Colon (tissue), 2 donors: ENCODE data around the gene GNG13.
"Not testable (repeated sequence)": the region's sequence is repeated elsewhere in the genome, so short reads cannot be mapped to it uniquely, and the experiment has no call there.

Experiments used
- FAIRE-seq: peaks from 2 replicates; lab custom pipeline; 2012; peaks lifted over from hg19 to GRCh38; lab: Jason Lieb, UNC
- donor health status: control.
- donor health status: control.

The GNG13 gene

DNA sequence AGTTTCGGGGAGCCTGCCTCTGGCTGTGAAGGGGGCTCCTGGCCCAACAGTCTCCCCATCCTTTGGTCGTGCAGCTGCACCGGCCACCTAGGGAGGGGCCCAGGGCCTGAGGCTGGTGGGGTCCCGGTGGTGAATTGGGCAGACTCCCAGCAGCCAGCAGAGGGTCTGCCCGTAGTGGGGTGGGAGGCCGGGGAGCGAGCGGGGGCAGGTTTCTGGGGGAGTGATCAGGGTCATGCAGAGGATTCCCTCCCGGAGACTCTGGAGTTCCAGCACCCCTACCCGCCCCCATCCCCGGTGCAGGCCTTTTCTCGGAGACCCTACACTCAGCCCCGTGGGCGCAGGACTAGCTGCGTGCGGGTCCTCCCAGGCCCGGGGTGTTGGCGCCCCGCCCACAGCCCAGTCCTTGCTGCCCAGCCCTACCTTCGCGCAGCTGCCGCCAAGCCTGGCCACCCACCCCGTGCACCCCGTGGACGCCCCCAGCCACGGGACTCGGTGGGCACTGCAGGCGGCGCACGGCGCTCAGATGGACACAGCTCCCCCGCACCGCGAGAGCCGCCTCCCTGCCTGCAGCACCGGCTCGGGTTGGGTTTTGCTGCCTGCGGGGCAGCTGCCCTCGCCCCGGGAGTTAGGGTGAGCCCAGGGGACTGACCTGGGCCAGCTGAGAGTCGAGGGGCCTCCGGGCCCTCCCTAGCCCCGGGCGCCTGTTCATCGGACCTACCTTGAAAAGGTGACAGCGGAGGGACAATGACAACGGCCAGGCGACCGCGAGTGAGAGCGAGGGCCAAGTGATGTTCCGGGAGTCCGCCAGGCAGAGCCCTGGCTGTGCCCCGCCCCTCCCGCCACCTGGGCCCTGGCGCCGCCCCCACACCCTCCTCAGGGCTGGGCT, at the start of gene GNG13:
Gene GNG13 (minus strand): TSS at position 787 of the 886 bp plus-strand sequence. CDS start 1,657 bp downstream, outside the sequence.
- FAIRE-seq: no peak

- no peak for FAIRE-seq
Observed at GRCh38 chr16:848510-849253, 48.1 kb upstream of the GNG13 start.

GRCh38 chr16:847681-848445, 47.3 kb upstream of the GNG13 start:
- FAIRE-seq: no peak

DNA sequence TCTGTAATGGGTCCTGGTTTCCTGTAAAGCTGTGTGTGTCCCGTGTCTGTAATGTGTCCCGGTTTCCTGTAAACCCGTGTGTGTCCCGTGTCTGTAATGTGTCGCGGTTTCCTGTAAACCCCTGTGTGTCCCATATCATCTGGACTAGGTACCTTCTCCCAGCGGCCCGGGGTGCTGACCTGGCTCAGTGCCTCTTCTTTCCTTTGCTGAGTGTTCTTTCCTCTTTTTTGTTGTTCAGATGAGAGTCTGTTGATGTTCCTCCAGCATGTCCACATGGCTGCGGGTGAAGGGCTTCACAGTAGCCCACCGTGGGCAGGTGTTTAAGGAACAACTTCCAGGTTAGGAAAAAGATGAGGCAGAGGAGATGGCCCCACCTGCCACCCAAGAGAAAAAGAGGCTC, 46.6 kb upstream of the GNG13 start:
- FAIRE-seq: no peak

GRCh38 chr16:845351-845745, 44.8 kb upstream of the GNG13 start:
- no peak for FAIRE-seq

DNA sequence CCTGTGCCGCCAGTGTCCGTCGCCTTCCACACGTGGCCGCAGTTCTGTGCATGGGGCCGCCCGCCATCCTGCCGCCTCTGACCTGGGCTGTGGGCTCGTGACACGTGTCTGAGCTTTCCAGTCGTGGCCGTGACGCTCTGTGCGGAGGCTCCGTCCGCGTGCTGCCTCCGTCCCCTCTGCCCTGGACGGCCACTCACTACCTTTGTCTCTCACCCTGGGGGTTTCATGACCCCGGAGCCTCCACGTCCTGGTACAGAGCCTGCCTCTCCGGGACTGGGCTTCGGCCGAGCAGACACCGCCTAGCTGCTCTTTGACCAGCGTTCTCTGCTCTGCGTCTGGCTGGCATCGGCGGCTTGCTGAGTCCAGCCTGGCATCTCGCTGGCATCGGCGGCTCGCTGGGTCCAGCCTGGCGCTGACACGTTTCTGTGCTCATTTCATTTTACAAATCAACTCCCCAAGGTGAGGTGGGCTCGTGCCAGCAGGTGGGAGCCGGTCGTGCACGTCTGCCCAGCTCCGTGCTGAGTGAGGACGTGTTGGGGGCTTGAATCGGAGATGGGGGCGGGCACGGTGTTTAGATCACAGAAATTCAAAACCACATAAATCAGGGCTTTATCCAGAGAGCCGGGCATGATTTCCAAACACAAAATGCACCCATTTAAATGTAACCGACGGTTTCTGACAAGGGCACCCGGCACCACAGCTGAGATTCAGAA, 44.3 kb upstream of the GNG13 start:
- FAIRE-seq: no peak

- FAIRE-seq: no peak
Observed at GRCh38 chr16:843771-844170, 43.2 kb upstream of the GNG13 start.

DNA sequence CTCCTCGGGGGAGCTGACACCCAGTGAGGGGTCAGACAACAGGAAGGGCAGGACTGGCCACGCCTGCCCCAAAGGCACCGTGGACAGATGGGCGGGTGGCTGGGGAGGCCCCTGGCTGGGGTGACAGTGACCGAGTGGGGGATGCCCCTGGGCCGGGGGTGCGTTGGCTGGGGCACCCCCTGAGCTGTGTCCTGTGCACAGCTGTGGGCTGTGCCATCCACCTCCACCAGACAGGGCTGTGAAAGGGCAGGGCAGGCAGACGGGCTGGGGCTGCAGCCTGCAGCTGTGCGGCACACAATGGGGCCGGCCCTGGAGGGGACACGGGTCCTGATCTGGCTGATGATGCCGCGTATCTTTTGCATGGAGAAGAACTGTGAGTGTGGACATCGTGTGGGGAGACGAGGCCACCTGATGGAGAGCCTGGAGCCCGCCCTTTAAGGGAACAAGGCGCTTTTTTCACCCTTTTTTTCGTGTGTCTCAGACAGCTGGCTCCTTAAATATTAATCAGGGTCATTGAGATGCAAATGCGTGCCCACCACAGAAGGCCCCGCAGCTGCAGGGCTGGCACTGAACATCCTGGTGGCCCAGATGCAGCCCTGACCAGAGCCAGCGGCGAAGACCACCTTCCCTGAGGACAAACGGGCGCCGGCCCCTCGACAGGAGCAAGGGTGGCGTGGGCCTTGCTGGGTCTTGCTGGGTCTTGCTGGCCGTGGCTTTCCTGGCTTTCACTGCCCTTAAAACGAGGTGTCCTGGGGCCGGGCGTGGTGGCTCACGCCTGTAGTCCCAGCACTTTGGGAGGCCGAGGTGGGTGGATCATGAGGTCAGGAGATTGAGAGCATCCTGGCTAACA, 42.4 kb upstream of the GNG13 start:
- FAIRE-seq: no peak

- no peak for FAIRE-seq
Observed at GRCh38 chr16:842061-842476, 41.5 kb upstream of the GNG13 start.

DNA sequence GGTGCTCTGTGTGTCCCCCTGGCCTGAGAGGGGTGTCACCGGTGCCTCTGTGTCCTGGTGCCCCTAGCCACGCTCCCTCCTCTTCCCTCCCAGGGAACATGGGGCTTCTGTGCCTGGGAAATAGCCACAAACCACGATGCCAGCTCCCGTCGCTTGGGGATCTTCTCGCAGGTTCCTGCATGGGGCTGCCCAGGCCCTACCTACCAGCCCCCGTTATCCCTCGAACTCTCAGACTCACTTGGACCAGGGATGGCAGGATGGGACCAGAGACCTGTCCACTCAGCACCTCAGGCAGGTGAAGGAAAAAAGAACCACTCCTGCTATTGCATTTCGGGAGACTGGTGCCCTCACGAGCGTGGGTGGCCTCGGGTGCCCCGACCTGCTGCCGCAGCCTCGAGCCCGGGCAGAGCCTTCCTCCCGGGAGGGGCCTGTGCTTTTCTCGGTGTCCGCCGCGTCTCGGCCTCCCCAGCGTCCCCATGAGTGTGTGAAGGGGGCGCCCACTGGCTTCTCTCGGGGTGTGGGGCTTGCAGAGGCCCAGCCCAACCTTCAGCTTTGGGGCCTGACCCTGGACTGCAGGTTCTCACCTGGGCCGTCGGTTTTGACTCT, 41.0 kb upstream of the GNG13 start:
- FAIRE-seq: no peak

DNA sequence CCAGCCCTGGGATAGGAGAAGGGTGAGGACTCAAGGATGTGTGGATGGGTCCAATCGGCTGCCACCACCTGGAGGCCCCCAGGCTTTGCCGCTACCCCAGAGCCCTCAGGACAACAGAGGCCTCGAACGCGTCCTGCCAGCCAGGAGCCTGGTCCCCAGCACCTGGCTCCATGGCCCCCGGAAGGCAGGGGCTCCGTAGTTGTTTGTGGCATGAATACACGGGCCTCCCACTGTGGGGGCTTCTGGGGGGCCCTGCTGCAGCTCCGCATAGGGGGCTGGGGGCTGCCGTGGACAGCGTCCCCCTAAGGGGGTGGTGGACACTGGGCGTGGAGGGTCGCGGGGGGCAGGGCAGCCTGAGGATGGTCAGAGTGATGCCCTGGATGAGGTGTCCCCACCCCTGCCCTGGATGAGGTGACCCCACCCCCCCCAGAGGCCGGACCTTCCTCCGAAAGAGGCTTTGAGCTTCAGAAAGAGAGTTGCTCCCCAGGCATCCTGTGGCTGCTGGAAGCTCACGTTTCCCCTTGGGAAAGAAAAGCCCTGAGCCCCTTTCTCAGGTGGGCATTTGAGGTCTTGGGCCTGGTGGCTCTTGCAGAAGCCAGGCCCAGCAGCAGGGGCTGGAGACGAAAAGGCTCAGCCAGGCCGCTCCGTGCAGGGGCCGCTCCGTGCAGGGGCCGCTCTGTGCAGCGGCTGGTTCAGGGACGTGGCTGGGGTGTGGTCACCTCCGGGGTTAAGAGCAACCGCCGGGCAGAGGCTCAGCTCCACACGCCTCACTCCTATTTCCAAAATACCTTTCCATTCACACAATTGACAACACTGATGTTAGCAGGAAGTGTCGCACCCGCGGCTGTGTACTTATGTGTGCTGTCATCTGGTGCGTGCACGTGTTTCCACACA, 40.3 kb upstream of the GNG13 start:
- no peak for FAIRE-seq

DNA sequence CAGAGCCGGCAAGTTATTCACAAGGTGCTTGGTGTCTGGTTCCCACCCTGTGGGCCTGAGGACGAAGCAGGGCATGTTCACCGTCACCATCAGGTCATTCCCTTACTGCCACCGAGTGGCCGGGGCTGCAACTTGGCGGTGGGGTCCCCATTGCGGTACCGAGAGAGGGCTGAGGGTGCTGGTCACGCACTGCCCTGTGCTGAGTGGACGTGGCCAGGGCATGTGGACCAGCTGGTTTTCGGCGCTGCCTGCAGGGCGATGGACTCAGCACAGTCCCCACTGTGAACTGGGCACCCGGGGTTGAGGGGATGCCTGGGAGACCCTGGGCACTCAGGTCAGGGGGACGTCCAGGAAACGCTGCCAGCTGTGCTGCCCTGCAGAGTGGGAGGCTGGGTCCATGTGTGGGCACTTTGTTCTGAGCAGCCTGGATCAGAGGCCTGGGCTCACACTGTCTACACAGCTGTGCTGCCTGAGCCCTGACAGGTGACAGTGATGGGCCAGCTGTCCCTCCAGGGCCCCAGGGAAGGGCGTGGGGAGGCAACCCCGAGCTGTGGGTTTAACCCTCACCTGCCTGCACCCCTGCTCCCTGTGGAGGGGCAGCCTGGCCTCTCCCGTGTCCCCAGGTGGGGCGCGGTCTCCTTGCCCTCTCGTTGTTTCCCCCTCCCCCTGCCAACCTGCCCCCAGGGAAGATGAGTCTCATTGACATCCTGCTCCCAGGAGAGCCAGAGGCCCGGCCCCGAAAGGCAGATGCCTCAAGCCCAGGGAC, 39.3 kb upstream of the GNG13 start:
- FAIRE-seq: no peak

DNA sequence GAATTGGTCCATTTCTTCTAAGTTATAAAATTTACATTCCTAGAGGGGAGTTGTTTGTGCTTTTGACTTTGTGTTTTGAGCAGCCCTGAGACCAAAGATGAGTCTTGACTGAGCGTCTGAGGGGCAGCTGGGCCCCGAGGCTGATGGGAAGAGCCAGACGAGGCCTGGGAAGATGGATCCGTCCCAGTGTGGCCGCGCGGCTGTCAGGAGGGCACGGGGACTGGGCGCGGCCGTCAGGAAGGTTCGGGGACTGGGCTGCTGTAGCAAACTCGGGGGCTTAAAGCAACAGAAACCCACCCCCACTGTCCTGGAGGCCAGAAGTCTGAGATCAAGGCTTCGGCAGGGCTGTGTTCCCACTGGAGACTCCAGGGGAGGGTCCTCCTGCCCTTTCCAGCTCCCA, 38.2 kb upstream of the GNG13 start:
- no peak for FAIRE-seq

DNA sequence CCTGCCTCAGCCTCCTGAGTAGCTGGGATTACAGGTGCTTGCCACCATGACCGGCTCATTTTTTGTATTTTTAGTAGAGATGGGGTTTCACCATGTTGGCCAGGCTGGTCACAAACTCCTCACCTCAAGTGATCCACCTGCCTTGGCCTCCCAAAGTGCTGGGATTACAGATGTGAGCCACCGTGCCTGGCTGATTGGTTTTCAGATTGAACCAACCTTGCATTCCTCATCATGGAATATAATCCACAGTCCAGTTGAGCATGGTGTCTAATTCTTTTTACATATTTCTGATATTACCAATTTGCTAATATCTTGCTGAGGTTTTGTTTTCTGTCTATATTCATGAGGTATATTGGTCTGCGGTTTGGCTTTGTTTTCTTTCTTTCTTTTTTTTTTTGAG, 36.3 kb upstream of the GNG13 start:
- FAIRE-seq: not testable (repeated sequence)

DNA sequence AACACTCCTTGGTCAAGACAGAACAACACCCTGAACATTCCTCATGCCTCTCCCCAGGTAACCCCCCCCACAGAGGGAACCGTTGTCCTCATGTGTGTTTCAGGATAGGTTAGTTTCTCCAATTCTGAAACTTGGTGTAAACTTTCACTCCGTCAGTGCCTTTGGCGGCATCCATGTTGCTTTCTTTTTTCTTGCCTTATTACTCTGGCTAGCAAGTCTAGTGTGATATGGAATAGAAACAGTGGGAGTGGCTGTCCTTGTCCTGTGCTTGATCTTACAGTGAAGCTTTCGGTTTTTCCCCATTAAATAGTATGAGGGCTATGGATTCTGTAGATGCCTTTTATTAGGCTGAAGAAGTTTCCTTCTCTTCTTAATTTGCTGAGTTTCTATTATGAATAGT, 35.7 kb upstream of the GNG13 start:
- no peak for FAIRE-seq

DNA sequence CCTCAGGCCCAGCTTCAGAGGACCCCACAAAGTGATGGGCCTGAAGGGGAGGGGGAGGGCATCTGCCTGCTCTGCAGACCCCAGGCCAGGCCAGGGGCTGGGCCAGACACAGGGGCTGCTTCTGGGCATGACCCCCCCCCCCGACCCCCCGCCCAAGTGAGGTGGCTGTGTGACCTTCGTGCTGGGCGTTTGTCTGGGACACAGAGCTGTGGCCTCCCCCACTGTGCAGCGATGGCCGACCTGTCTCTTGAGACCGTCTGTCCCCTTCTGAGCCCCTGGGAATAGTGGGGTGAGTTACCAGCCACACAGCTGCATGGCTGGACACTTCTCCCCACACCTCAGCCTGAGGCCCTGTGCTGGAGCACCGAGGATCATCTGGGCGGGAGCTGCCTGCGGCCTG, 34.8 kb upstream of the GNG13 start:
- FAIRE-seq: no peak

- FAIRE-seq: no peak
Observed at GRCh38 chr16:833411-833810, 32.9 kb upstream of the GNG13 start.

DNA sequence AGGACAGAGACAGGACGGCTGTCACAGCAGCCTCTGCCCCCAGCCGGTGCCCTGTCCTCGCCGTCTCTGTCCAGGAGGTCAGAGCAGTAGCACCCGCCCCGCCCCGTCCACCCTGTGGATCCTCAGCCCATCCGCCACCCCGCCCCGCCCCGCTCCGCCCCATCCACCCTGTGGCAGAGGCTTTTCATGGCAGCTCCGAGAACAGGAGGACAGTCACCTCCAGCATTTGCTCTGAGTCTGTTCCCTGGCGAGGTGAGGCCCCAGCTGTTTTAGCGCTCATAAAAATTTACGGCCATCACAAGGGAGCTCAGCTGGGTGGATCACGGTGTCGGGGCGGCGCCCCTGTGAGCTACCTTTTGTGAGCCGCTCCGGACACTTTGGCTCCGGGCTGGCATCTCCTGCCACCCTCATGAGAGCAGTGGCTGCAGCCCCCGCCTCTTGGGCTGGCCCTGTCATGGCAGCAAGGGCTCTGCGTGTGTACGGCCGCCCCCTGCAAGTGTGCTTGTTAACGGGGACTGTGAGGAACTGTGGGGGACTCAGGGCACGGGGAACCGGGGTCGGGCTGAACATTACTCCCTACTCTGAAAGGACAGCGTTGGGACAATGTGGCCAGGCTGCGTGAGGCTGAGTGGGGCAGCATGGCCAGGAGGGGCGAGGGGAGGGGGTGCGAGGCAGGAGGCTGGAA, 32.3 kb upstream of the GNG13 start:
- FAIRE-seq: no peak
